ENCODE data around the gene ECE1. TPM values are rescaled to one million over a fixed set of nuclear protein-coding genes. Genes with fewer than 3 reads are reported as not detected.
"Not testable (repeated sequence)": the region's sequence is repeated elsewhere in the genome, so short reads cannot be mapped to it uniquely, and the experiment has no call there.

ECE1 gene
- total RNA-seq, 1 donor from 2014 or later = 93.1 TPM

GRCh38 chr1:21292984-21293536, 2.8 kb upstream of the ECE1 start:
- DNase-seq (ENCODE audit: low read depth in 2 of 2) = no peak

DNA sequence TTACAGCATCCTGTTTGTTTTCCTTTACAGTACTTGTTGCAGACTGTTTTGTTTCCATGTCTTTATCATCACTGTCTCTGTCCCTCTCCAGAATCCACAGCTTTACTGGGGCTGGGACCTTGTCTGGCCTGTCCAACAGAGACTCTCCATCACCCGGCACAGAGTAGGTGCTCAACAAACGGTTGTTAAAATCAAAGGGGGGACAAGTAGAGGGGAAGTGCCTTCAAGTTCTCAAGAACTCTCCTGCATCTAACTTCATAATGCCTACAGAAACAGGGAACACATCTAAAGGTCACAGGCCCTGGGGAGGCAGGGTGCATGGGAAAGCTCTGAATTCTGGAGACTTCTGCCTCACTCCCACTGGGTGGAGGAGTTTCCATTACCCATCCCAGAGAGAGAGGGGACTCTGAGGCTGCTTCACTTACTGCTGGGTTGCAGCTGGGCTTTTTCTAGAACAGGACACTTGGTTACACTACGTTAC, 2.3 kb upstream of the ECE1 start:
- no peak for DNase-seq (ENCODE audit: low read depth in 2 of 2)

DNA sequence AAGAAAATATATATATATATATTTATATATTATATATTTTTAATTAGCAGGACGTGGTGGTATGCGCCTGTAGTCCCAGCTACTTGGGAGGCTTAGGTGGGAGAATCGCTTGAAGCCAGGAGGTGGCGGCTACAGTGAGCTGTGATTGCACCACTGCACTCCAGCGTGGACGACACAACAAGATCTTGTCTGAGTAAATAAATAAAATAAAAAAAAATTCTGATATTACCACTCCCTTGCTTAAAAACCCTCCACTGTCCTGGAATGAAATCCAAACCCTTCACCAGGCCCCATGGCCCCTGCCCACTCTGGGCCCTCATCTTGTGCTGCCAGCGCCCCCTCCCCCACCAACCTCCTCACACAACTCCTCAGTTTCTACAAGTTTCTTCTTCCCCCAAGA, 1.7 kb upstream of the ECE1 start:
- DNase-seq (ENCODE audit: low read depth in 2 of 2) = no peak

DNA sequence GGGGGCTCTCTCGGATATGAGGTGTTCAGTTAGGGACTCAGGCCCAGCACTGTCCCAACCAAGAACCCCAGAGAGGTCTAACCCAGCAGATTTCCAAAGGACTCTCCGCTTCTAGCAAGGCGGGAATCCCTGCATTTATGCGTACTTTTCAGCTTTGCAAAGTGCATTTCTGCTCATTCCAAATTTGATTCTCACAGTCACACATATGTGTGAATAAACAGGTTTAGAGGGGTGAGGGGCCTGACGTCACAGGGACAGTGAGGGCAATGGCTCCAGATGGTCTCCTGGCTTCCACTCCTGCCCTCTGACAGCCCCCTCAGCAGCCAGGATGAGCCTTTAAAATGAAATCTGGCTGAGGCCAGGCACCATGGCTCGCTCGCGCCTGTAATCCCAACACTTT, 921 bp upstream of the ECE1 start:
- no peak for DNase-seq (ENCODE audit: low read depth in 2 of 2)

- DNase-seq (ENCODE audit: low read depth in 2 of 2) = no peak
Observed at GRCh38 chr1:21290546-21290944, 282 bp upstream of the ECE1 start.

GRCh38 chr1:21289127-21289526, 1.1 kb downstream of the ECE1 start:
- DNase-seq (ENCODE audit: low read depth in 2 of 2) = no peak

GRCh38 chr1:21287905-21288514, 2.3 kb downstream of the ECE1 start:
- DNase-seq (ENCODE audit: low read depth in 2 of 2) = no peak

DNA sequence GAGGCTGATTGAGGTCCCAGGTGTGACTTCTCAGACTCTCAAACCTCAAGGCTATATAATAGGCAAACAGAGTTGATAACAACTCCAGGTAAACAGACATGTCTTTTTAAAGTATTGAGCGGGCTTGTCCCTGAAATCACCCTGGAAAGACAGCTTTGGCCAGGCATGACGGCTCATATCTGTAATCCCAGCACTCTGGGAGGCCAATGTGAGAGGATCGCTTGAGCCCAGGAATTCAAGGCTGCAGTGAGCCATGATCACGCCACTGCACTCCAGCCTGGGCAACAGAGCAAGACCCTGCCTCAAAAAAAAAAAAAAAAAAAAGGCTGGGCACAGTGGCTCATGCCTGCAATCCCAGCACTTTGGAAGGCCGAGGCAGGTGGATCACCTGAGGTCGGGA, 4.9 kb downstream of the ECE1 start:
- DNase-seq (ENCODE audit: low read depth in 2 of 2) = not testable (repeated sequence)

GRCh38 chr1:21285055-21285372, 5.2 kb downstream of the ECE1 start:
- no peak for DNase-seq (ENCODE audit: low read depth in 2 of 2)

GRCh38 chr1:21284206-21285054, 5.8 kb downstream of the ECE1 start:
- no peak for DNase-seq (ENCODE audit: low read depth in 2 of 2)

DNA sequence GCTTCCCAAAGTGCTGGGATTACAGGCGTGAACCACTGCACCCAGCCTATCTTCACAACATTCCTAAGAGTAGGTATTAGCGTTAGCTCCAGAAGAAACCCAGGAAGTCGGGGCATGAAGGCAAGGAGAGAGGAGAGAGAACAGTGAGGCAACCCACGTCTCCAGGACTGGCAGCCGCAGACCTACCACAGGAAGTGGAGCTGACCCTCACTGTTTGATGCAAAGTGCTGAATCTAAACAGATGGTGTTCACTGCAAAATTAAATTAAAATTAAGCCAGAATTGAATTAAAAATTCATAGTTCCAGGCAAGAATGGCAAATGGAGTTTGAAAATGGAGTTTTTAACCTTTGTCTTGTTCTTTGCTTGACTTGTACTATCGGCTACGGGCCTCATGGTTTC, 6.7 kb downstream of the ECE1 start:
- no peak for DNase-seq (ENCODE audit: low read depth in 2 of 2)

DNA sequence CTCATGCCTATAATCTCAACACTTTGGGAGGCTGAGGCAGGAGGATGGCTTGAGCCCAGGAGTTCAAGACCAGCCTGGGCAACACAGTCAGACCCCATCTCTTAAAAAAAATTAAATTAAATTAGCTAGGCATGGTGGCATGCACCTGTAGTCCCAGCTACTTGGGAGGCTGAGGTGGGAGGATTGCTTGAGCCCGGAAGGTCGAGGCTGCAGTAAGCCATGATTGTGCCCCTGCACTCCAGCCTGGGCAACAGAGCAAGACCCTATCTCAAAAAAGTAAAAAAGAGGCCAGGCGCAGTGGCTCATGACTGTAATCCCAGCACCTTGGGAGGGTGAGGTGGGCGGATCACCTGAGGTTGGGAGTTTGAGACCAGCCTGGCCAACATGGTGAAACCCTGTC, 8.2 kb downstream of the ECE1 start:
- not testable (repeated sequence) for DNase-seq (ENCODE audit: low read depth in 2 of 2)

GRCh38 chr1:21280482-21280881, 9.8 kb downstream of the ECE1 start:
- peak; percentile 57 to 61 for DNase-seq (ENCODE audit: low read depth in 2 of 2)

DNA sequence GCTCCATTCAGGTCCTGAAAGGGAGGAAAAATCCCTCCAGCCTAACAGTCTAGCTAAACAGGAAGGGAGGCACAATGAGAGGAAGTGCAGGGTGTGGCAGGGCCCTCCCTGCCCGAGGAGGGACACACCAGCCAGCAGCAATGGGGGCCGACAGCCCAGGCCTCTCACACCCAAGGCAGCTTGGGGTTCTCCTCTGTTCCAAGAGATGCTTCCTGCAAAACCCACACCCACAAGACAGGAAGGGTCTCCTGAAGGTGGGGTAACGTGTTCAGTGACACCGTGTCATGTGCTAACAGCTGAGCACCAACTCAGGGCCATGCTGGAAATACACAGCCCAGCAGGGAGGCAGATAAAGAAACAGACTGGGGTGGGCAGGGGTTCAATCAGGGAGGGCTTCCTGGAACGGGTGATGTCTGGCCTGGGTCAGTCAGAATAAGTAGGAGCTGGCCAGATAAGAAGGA, 10.2 kb downstream of the ECE1 start:
- peak; percentile 90 for DNase-seq (ENCODE audit: low read depth in 2 of 2)

- peak; percentile 56 to 84 for DNase-seq (ENCODE audit: low read depth in 2 of 2)
Observed at GRCh38 chr1:21278860-21279845, 11.1 kb downstream of the ECE1 start.

DNA sequence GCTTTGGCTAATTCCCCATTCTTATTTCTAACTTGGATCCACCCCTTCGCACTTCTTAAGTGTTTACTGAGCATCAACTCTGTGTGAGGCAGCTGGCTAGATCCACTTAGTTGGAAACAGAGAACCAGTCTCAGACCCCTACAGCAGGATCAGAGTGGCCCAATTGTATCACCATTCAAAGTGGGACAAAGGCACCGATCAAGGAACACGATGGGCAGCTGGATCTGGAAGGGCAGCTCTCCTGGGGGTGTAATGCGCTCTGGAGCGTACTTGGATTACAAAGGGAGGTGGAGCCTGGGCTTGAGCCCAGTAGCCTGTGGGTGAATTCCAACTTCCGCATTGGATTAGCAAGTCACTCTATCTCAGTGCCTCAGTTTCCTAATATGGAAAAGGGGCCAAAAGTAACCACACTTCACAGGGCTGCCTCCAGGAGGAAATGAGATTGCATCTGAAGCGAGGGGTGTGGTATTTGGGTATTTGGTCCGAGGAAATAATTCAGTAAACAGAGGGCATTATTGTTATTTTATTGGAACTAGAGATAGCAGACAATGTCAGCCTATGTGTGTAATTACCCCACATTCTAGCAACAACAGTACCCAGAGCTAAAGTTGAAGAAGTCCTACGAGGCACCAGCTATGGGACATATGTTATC, 11.9 kb downstream of the ECE1 start:
- peak; percentile 76 to 84 for DNase-seq (ENCODE audit: low read depth in 2 of 2)

DNA sequence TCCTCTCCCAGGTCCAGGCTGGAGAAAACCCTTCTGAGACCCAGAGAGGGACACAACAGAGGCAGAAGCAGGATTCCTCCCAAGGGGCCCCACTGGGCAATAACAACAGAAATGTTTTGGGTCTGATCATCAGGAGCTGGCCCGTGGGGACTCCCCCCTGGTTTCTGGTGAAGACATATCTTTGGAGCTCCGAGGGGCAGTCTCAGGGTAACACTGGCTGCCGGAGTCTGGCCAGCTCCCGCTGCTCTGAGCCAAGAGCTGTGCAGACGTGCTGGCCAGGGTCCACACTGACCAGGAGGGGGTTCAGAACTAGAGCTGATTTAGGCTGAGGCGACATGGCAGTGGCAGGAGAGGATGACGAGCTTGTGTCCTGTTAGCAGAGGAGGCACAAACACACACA, 13.1 kb downstream of the ECE1 start:
- peak in 1 of 2 donors; percentile 29 for DNase-seq (ENCODE audit: low read depth in 2 of 2)

DNA sequence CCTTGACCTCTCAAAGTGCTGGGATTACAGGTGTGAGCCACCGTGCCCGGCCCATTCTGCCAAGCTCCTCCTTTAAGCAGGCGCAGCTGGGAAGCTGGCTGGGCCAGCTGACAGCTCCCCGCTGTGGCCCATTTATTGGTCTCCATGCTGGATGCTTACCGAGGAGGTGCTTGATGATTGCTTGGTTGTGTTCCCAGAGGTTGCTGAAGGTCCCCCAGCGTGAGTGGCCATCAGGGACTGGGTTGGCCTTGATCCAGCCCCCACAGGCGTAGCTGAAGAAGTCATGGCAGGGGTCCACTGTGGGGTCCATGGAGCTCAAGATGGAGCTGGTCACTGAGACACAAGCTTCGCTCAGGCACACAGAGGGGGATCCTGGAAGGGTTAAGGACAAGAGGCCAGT, 17.7 kb downstream of the ECE1 start:
- no peak for DNase-seq (ENCODE audit: low read depth in 2 of 2)

GRCh38 chr1:21271550-21271949, 18.7 kb downstream of the ECE1 start:
- no peak for DNase-seq (ENCODE audit: low read depth in 2 of 2)

GRCh38 chr1:21270086-21270689, 20.1 kb downstream of the ECE1 start:
- peak; percentile 68 to 84 for DNase-seq (ENCODE audit: low read depth in 2 of 2)

All from lung microvascular endothelial cell (primary cell).